ENCODE data around the gene NOXRED1.

DNA sequence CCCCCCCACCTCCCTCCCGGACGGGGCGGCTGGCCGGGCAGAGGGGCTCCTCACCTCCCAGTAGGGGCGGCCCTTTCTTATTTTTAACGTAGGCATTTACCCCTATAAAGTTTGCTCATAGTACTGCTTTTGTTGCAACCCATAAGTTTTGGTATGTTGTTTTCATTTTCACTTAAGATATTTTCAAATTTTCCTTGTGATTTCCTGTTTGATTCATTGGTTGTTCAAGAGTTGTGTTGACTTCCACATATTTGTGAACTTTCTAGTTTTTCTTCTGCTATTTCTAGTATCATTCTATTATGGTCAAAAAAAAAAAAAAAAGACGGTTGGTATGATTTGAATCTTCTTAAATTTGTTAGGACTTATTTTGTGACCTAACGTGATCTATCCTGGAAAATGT, 6.5 kb downstream of the NOXRED1 start:
- TF ChIP-seq CTCF (IDR thresholded peaks at IDR 0.05; ENCODE audit: low read depth, low read length, poor library complexity, severe bottlenecking) (no peak), EZH2phosphoT487 (IDR thresholded peaks at IDR 0.05; ENCODE audit: borderline replicate concordance, low read length) (no peak)

Measured in DOHH2 (cell line).